Measurements from ENCODE around the gene MIA2.
"Not testable (repeated sequence)": the region's sequence is repeated elsewhere in the genome, so short reads cannot be mapped to it uniquely, and the experiment has no call there.

The MIA2 gene

DNA sequence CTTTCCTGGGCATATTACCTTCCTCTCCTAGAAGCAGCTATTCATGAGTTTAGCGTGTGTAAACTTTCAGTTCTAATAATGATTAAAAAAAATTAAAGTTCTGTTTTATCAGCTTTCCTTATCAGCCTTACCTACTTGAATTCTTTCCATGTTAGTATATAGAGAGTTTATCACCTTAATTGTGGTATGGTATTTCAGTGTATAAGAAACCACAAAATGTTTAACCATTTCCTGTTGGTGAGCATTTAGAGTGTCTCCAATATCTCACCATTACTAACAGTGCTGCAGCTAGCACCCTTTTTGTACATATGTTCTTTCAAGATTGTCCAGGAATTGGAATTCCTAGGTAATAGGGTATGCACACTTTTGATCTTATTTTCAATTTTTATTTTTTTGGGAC lies 109.1 kb downstream of the MIA2 start:
- H3K36me3 ChIP-seq (ENCODE audit: insufficient read depth): no peaks in the 10 kb centered on the region

DNA sequence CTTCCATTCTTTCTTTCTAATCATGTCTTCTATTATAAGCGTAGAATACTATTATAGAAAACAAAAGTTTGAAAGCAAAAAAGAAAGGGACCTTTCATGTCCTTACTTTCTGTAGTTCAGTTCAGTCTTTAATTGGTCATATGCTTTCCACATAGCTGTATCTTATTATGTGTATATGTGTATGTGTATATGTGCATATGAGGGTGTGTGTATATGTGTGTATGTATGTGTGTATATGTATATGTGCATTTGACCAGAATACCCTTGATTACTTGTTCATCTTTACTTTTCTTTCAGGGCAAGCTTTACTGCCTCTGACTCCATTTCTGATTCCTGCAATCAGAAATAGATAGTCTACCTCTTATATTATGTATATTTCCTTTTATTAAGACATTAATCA lies 109.9 kb downstream of the MIA2 start:
- Histone ChIP-seq H3K27ac (no peak overlapping the region), H4K20me1 (ENCODE audit: insufficient read depth) (no peaks in the 10 kb centered on the region), H3K36me3 (ENCODE audit: insufficient read depth) (no peaks in the 10 kb centered on the region), H3K79me2 (ENCODE audit: insufficient read depth, low read depth) (no peaks in the 10 kb centered on the region), H2AFZ (ENCODE audit: low read depth) (no peak overlapping the region), H3K4me1 (ENCODE audit: low read depth, poor library complexity, severe bottlenecking) (peaks cover 4% of the 10 kb centered on the region), H3K4me2 (no peak overlapping the region), H3K27me3 (ENCODE audit: insufficient read depth, low read depth) (no peaks in the 10 kb centered on the region), H3K9ac (no peak overlapping the region), H3K4me3 (IDR thresholded peaks at IDR 0.05; ENCODE audit: insufficient read depth, low read depth, low read length) (no peak overlapping the region)
- TF ChIP-seq CTCF (conservative IDR thresholded peaks at IDR 0.05; ENCODE audit: low read depth, low read length): no peak

More for the DNA sequence above, 109.1 kb downstream of the MIA2 start:
- H3K4me1 ChIP-seq (ENCODE audit: low read depth, poor library complexity, severe bottlenecking): no peaks in the 10 kb centered on the region
- no peaks in the 10 kb centered on the region for H3K27me3 ChIP-seq (ENCODE audit: insufficient read depth, low read depth)
- no peak overlapping the region for H2AFZ ChIP-seq (ENCODE audit: low read depth)
- no peaks in the 10 kb centered on the region for H4K20me1 ChIP-seq (ENCODE audit: insufficient read depth)
- H3K4me2 ChIP-seq: no peak overlapping the region
- H3K79me2 ChIP-seq (ENCODE audit: insufficient read depth, low read depth): no peaks in the 10 kb centered on the region
- no peak for TF ChIP-seq CTCF (conservative IDR thresholded peaks at IDR 0.05; ENCODE audit: low read depth, low read length)
- H3K4me3 ChIP-seq (IDR thresholded peaks at IDR 0.05; ENCODE audit: insufficient read depth, low read depth, low read length): no peak overlapping the region
- H3K9ac ChIP-seq: no peak overlapping the region
- no peak overlapping the region for H3K27ac ChIP-seq

DNA sequence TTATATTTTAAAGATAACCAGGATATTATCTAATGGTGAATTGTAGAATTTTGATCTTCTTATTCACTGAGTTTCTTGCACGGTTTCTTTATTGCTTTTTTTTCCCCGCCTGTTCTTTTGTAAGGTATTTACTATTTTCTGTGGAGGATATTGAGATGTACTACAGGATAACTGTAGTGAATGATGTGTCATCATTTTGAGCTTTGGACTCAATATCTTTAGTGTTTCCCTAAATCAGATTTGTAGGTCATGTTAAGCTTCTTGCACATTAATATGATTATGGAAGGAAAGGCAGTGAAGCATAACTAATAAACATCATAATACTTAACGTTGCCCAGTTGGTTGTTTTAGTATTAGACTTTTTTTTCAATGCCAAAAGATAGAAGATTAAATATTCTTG lies 117.2 kb downstream of the MIA2 start:
- Histone ChIP-seq H4K20me1 (ENCODE audit: insufficient read depth) (no peaks in the 10 kb centered on the region), H3K4me1 (ENCODE audit: low read depth, poor library complexity, severe bottlenecking) (peaks cover 12% of the 10 kb centered on the region), H3K79me2 (ENCODE audit: insufficient read depth, low read depth) (no peaks in the 10 kb centered on the region), H3K4me3 (IDR thresholded peaks at IDR 0.05; ENCODE audit: insufficient read depth, low read depth, low read length) (no peak overlapping the region), H3K27ac (no peak overlapping the region), H3K36me3 (ENCODE audit: insufficient read depth) (no peaks in the 10 kb centered on the region), H3K27me3 (ENCODE audit: insufficient read depth, low read depth) (no peaks in the 10 kb centered on the region), H3K9ac (no peak overlapping the region), H3K4me2 (no peak overlapping the region), H2AFZ (ENCODE audit: low read depth) (no peak overlapping the region)
- TF ChIP-seq CTCF (conservative IDR thresholded peaks at IDR 0.05; ENCODE audit: low read depth, low read length): no peak

DNA sequence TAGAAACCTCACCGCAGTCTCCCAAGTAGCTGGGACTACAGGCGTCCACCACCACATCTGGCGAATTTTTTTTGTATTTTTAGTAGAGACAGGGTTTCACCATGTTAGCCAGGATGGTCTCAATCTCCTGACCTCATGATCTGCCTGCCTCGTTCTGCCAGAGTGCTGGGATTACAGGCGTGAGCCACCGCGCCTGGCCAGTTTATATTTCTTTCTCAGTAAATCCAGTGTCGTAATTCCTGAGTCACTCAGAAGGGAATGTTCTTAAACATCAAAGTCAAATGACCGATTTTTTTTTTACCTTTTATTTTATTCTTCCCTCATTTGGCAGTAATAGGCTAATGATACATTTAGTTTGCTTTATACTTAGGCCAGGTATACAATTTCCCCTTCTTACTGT lies 118.0 kb downstream of the MIA2 start:
- H4K20me1 ChIP-seq (ENCODE audit: insufficient read depth): no peaks in the 10 kb centered on the region
- H3K79me2 ChIP-seq (ENCODE audit: insufficient read depth, low read depth): no peaks in the 10 kb centered on the region
- no peak overlapping the region for H3K9ac ChIP-seq
- H3K36me3 ChIP-seq (ENCODE audit: insufficient read depth): no peaks in the 10 kb centered on the region
- H3K4me1 ChIP-seq (ENCODE audit: low read depth, poor library complexity, severe bottlenecking): peaks cover 12% of the 10 kb centered on the region
- H2AFZ ChIP-seq (ENCODE audit: low read depth): no peak overlapping the region
- no peak overlapping the region for H3K4me2 ChIP-seq
- TF ChIP-seq CTCF (conservative IDR thresholded peaks at IDR 0.05; ENCODE audit: low read depth, low read length): no peak
- H3K4me3 ChIP-seq (IDR thresholded peaks at IDR 0.05; ENCODE audit: insufficient read depth, low read depth, low read length): no peak overlapping the region
- H3K27me3 ChIP-seq (ENCODE audit: insufficient read depth, low read depth): no peaks in the 10 kb centered on the region
- H3K27ac ChIP-seq: no peak overlapping the region

DNA sequence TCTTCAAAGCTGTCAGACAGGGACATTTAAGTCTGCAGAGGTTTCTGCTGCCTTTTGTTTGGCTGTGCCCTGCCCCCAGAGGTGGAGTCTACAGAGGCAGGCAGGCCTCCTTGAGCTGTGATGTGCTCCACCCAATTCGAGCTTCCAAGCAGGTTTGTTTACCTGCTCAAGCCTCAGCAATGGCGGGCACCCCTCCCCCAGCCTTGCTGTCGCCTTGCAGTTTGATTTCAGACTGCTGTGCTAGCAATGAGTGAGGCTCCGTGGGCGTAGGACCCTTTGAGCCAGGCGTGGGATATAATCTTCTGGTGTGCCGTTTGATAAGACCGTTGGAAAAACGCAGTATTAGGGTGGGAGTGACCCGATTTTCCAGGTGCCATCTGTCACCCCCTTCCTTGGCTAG lies 125.4 kb downstream of the MIA2 start:
- H3K79me2 ChIP-seq (ENCODE audit: insufficient read depth, low read depth); H3K4me1 ChIP-seq (ENCODE audit: low read depth, poor library complexity, severe bottlenecking); H3K27me3 ChIP-seq (ENCODE audit: insufficient read depth, low read depth); H3K27ac ChIP-seq; H3K4me2 ChIP-seq; H3K9ac ChIP-seq; H4K20me1 ChIP-seq (ENCODE audit: insufficient read depth); H3K36me3 ChIP-seq (ENCODE audit: insufficient read depth); H3K4me3 ChIP-seq (IDR thresholded peaks at IDR 0.05; ENCODE audit: insufficient read depth, low read depth, low read length); H2AFZ ChIP-seq (ENCODE audit: low read depth): not testable (repeated sequence)
